Activated CD4-positive, alpha-beta T cell treated with anti-CD3 and anti-CD28 coated beads for 36 hours (primary cell): ENCODE data around the gene RFESD. TPM values are rescaled to one million over a fixed set of nuclear protein-coding genes. Genes with fewer than 3 reads are reported as not detected.

Source experiments
- total RNA-seq, 2 experiments: library from RNA; stranded (reverse); gene quantifications; one replicate each; pipeline ENCODE4 v1.2.3, GENCODE V29; 2021

Gene RFESD
- total RNA-seq, 2 experiments from 2014 or later, result 4.1 to 9.2 TPM

Other genes starting within 250 kb of the RFESD start
- gene SKIC3, start 91.8 kb upstream of the RFESD start, total RNA-seq, result 10 to 100 TPM; 74.6 to 75.8 TPM
- 1 to 10 TPM; 4.6 to 5.3 TPM for gene ARSK, start 91.7 kb upstream of the RFESD start, total RNA-seq
- gene GPR150, start 26.7 kb upstream of the RFESD start, total RNA-seq, result under 1 TPM; 0.37 to 0.46 TPM
- gene SPATA9, start 36.2 kb downstream of the RFESD start, total RNA-seq, result not detected
- gene RHOBTB3, start 84.6 kb downstream of the RFESD start, total RNA-seq, result 1 to 10 TPM; 3.3 to 3.5 TPM
- 10 to 100 TPM; 21.0 to 31.5 TPM for gene GLRX, start 175.9 kb downstream of the RFESD start, total RNA-seq